Neuronal stem cell (in vitro differentiated cells): Measurements from ENCODE around the gene FAM228B.

Source experiments
- DNase-seq: peaks from one replicate; pipeline ENCODE4 v3.0.0-alpha.2; 2013; ENCODE audit warnings: low spot score
- H2AFZ ChIP-seq: one replicate; pipeline ENCODE4 v1.6.1; 2013; ENCODE audit warnings: mild to moderate bottlenecking, low read length, inconsistent platforms
- H2AK5ac ChIP-seq: 2 replicates; pipeline ENCODE4 v1.6.1; 2013; ENCODE audit warnings: low read depth, mild to moderate bottlenecking, inconsistent platforms, low read length, moderate library complexity, mixed read lengths
- H2BK120ac ChIP-seq: 2 replicates; pipeline ENCODE4 v1.6.1; 2013; ENCODE audit warnings: low read depth, mild to moderate bottlenecking, inconsistent platforms, low read length, moderate library complexity, mixed read lengths
- H2BK12ac ChIP-seq: one replicate; pipeline ENCODE4 v1.6.1; 2013; ENCODE audit warnings: low read length, inconsistent platforms
- H2BK15ac ChIP-seq: 2 replicates; pipeline ENCODE4 v1.6.1; 2013; ENCODE audit warnings: mild to moderate bottlenecking, low read length, inconsistent platforms, mixed read lengths
- H2BK5ac ChIP-seq: one replicate; pipeline ENCODE4 v1.6.1; 2013; ENCODE audit warnings: inconsistent platforms, mild to moderate bottlenecking, low read length, moderate library complexity
- H3K14ac ChIP-seq: one replicate; pipeline ENCODE4 v1.6.1; 2013; ENCODE audit warnings: low read length, inconsistent platforms
- H3K18ac ChIP-seq: 2 replicates; pipeline ENCODE4 v1.6.1; 2013; ENCODE audit warnings: low read length, inconsistent platforms
- H3K23ac ChIP-seq: 2 replicates; pipeline ENCODE4 v1.6.1; 2013; ENCODE audit warnings: low read depth, mild to moderate bottlenecking, mixed read lengths, low read length, inconsistent platforms; ENCODE audit not compliant: poor library complexity
- H3K27ac ChIP-seq: replicated peaks from 3 replicates; pipeline ENCODE4 v1.5.1; 2013; ENCODE audit warnings: low read length, inconsistent platforms
- H3K27me3 ChIP-seq, 3 experiments: 2 replicates each; pipeline ENCODE4 v1.6.1; 2013; ENCODE audit warnings: low read length in 3 of 3, mild to moderate bottlenecking in 2 of 3, inconsistent platforms in 1 of 3, low read depth in 1 of 3, mixed read lengths in 1 of 3, moderate library complexity in 1 of 3; ENCODE audit not compliant: control insufficient read depth in 3 of 3, insufficient read depth in 3 of 3
- H3K36me3 ChIP-seq, 2 donors: replicated peaks in 1 of 2; 2 replicates each; pipeline ENCODE4 v1.6.1; 2013; ENCODE audit warnings: low read length in 2 of 2; ENCODE audit not compliant: control insufficient read depth in 2 of 2, insufficient read depth in 2 of 2
- H3K4ac ChIP-seq: 2 replicates; pipeline ENCODE4 v1.6.1; 2013; ENCODE audit warnings: inconsistent platforms, mild to moderate bottlenecking, low read length, moderate library complexity
- H3K4me1 ChIP-seq, 2 donors: 1 replicate in 1 of 2; 2 replicates in 1 of 2; pipeline ENCODE4 v1.6.1; 2013; ENCODE audit warnings: low read length in 2 of 2, low read depth in 1 of 2; ENCODE audit not compliant: control insufficient read depth in 2 of 2, insufficient read depth in 1 of 2
- H3K4me2 ChIP-seq: one replicate; pipeline ENCODE4 v1.6.1; 2013; ENCODE audit warnings: mild to moderate bottlenecking, low read length, inconsistent platforms; ENCODE audit not compliant: insufficient read depth, poor library complexity, severe bottlenecking
- H3K4me3 ChIP-seq, 2 donors: 2 replicates each; pipeline ENCODE4 v1.5.1; 2013; ENCODE audit warnings: low read length in 2 of 2, mild to moderate bottlenecking in 2 of 2, inconsistent platforms in 1 of 2, moderate library complexity in 1 of 2
- H3K79me1 ChIP-seq: one replicate; pipeline ENCODE4 v1.6.1; 2013; ENCODE audit warnings: low read depth, mild to moderate bottlenecking, inconsistent platforms, low read length, moderate library complexity
- H3K9ac ChIP-seq: one replicate; pipeline ENCODE4 v1.6.1; 2013; ENCODE audit warnings: mild to moderate bottlenecking, low read depth, low read length, inconsistent platforms; ENCODE audit not compliant: poor library complexity
- H3K9me3 ChIP-seq, 2 donors: replicated peaks in 1 of 2; 2 replicates each; pipeline versions ENCODE3 to v1.6.1; 2013; ENCODE audit warnings: low read length in 2 of 2, mild to moderate bottlenecking in 2 of 2, inconsistent platforms in 1 of 2, low read depth in 1 of 2, mixed read lengths in 1 of 2, moderate library complexity in 1 of 2; ENCODE audit not compliant: control insufficient read depth in 2 of 2, insufficient read depth in 1 of 2
- H4K8ac ChIP-seq: one replicate; pipeline ENCODE4 v1.6.1; 2013; ENCODE audit warnings: low read depth, mild to moderate bottlenecking, inconsistent platforms, low read length, moderate library complexity
- H4K91ac ChIP-seq: one replicate; pipeline ENCODE4 v1.6.1; 2013; ENCODE audit warnings: low read length, low read depth, mild to moderate bottlenecking, inconsistent platforms; ENCODE audit not compliant: poor library complexity
- WGBS, 2 donors: extraction: QIAGEN DNeasy Blood & Tissue Kit; methylation state at CpG; one replicate each; pipeline ENCODE4 v1.1.7; 2013; ENCODE audit warnings: missing lambda C conversion rate in 2 of 2, mixed read lengths in 1 of 2; ENCODE audit not compliant: insufficient read length in 2 of 2, insufficient replicate concordance in 1 of 2; ENCODE audit errors: extremely low coverage in 2 of 2; 5-methylcytosine and 5-hydroxymethylcytosine counted together

FAM228B gene

GRCh38 chr2:24164416-24164973, 41.2 kb downstream of the FAM228B start:
- no peaks in the 10 kb centered on the region for H3K36me3 ChIP-seq

DNA sequence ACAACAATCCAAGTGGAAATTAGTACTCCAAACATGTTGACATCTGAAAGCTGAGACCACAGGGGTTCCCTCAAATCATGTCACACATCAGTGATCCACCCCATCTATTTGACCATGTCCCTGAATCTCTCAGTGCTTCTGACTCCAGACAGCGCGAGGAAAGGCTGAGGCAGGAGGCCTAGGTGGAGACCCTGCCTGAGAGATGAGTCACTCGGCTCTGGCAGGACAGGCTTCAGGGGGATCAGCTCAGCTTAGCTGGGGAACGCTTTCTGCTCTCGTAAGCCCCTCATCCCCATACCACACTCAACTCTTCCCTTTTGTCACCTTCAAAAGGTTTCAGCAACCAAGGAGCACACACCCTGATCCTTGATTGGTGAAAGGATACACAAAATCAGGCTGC, 45.8 kb downstream of the FAM228B start:
- Histone ChIP-seq H3K4me2 (no peak overlapping the region), H3K9me3 (no peaks in the 10 kb centered on the region), H3K4me1 (no peaks in the 10 kb centered on the region), H2BK120ac (no peak overlapping the region), H3K27ac (no peak overlapping the region), H2AK5ac (no peak overlapping the region), H3K79me1 (no peaks in the 10 kb centered on the region), H3K23ac (no peak overlapping the region), H3K27me3 (no peaks in the 10 kb centered on the region), H3K36me3 (no peaks in the 10 kb centered on the region), H3K4me3 (no peak overlapping the region), H2BK12ac (no peak overlapping the region), H2AFZ (no peak overlapping the region), H3K9ac (no peak overlapping the region), H3K4ac (no peak overlapping the region), H3K14ac (no peak overlapping the region), H2BK15ac (no peak overlapping the region), H3K18ac (no peak overlapping the region), H4K8ac (no peak overlapping the region), H2BK5ac (no peak overlapping the region), H4K91ac (no peak overlapping the region)
- WGBS, 2 donors: no CpG with 5 or more reads among the region's 5 CpGs
- DNase-seq: no peak

More at GRCh38 chr2:24164416-24164973, 41.2 kb downstream of the FAM228B start:
- no peak for DNase-seq
- Histone ChIP-seq H3K4ac (no peak overlapping the region), H4K91ac (no peak overlapping the region), H2BK12ac (no peak overlapping the region), H3K4me1 (no peaks in the 10 kb centered on the region), H2BK5ac (no peak overlapping the region), H3K27ac (no peak overlapping the region), H3K9me3 (peaks cover 0 to 9% of the 10 kb centered on the region in 2 donors), H2AFZ (no peak overlapping the region), H2BK120ac (no peak overlapping the region), H3K4me3 (no peak overlapping the region), H4K8ac (no peak overlapping the region), H2BK15ac (no peak overlapping the region), H3K23ac (no peak overlapping the region), H3K79me1 (no peaks in the 10 kb centered on the region), H3K4me2 (no peak overlapping the region), H3K27me3 (no peaks in the 10 kb centered on the region), H3K9ac (no peak overlapping the region), H3K14ac (no peak overlapping the region), H3K18ac (no peak overlapping the region), H2AK5ac (no peak overlapping the region)
- no CpG with 5 or more reads among the region's 8 CpGs for WGBS, 2 donors

- Histone ChIP-seq H2BK12ac (no peak within 1 kb of the TSS), H2AK5ac (peak within 1 kb of the TSS; percentile 71), H3K27me3 (peaks cover 0 to 11% (median 0%) of the 10 kb centered on the region in 3 experiments), H3K4me3 (no peak within 1 kb of the TSS), H3K27ac (no peak within 1 kb of the TSS), H3K79me1 (no peaks in the 10 kb centered on the region), H4K8ac (no peak within 1 kb of the TSS), H3K14ac (no peak within 1 kb of the TSS), H2BK5ac (no peak within 1 kb of the TSS), H3K4ac (no peak within 1 kb of the TSS), H3K18ac (peak within 1 kb of the TSS; percentile 6), H3K9ac (no peak within 1 kb of the TSS), H3K9me3 (no peaks in the 10 kb centered on the region), H2BK15ac (no peak within 1 kb of the TSS), H3K4me2 (no peak within 1 kb of the TSS), H2BK120ac (no peak within 1 kb of the TSS), H3K36me3 (no peaks in the 10 kb centered on the region), H3K4me1 (no peaks in the 10 kb centered on the region), H4K91ac (no peak within 1 kb of the TSS), H2AFZ (no peak within 1 kb of the TSS), H3K23ac (no peak within 1 kb of the TSS)
- DNase-seq: no peak
- WGBS, 2 donors: no CpG with 5 or more reads among the region's 46 CpGs
Observed at GRCh38 chr2:24174851-24175277, 51.6 kb downstream of the FAM228B start, which contains the start of gene FAM228A. TSS of gene FAM228A (plus strand) at chr2:24175053. CDS start at chr2:24175481, 428 bp downstream.

DNA sequence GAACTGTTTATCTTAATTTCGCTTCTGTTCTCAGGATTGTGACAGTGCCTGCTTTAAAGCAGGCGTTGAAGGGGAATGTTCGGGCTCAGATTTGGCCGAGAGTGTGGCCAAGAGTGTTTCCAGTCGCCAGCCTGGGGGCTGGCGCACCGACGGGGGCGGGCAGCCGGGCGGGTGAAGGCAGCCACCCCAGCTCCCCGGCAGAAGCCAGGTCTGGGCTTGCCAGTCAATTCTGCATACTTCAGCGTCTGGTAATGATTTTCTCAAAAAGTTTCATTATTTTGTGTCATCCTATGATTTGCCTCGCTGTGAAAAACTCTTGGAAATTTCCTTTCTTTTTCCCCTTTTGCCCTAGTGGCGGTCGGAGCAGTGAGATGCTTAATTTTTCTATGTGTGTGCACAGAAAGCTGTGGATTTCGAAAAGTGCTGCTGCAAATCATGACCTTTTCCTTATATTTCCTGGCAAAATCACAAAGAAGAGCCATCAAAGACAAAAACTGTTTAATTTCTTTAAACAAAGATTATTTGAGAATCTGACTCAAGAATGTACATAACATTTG, 52.4 kb downstream of the FAM228B start:
- Histone ChIP-seq H2BK15ac (no peak overlapping the region), H4K8ac (no peak overlapping the region), H3K4me1 (no peaks in the 10 kb centered on the region), H3K4me3 (no peak overlapping the region), H3K36me3 (no peaks in the 10 kb centered on the region), H2BK12ac (no peak overlapping the region), H2BK120ac (no peak overlapping the region), H3K18ac (no peak overlapping the region), H3K4me2 (no peak overlapping the region), H2BK5ac (no peak overlapping the region), H3K14ac (no peak overlapping the region), H3K27ac (no peak overlapping the region), H3K4ac (no peak overlapping the region), H2AK5ac (no peak overlapping the region), H3K23ac (no peak overlapping the region), H2AFZ (no peak overlapping the region), H3K27me3 (peaks cover 0 to 11% (median 0%) of the 10 kb centered on the region in 3 experiments), H3K79me1 (no peaks in the 10 kb centered on the region), H3K9ac (no peak overlapping the region), H3K9me3 (no peaks in the 10 kb centered on the region), H4K91ac (no peak overlapping the region)
- no CpG with 5 or more reads among the region's 17 CpGs for WGBS, 2 donors
- DNase-seq: no peak
